NCI-H69 (cell line): ENCODE results near the gene TBC1D30.

ENCODE experiments used
- DNase-seq: peaks from one replicate; lab custom pipeline; 2025; lab: John Stamatoyannopoulos, UW

Gene TBC1D30

DNA sequence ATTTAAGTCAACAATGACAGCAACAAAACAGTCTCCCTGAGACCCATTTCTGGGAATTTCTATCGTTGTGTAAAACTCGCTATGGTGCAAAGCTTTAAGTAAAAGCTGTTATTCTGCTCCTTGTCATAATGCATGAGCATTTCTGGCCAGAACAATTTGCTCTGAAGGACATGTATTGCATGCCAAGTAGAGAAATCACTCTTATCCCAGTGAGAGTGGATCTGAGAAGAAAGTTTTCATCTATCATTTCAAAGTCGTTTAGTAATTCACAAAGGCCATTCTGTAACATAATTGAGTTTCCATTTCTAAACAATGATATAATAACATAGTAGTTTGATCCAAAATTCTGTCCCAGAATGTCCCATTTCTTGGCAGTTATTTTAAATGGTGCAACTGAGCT lies 86.6 kb downstream of the TBC1D30 start:
- DNase-seq, result no peak

DNA sequence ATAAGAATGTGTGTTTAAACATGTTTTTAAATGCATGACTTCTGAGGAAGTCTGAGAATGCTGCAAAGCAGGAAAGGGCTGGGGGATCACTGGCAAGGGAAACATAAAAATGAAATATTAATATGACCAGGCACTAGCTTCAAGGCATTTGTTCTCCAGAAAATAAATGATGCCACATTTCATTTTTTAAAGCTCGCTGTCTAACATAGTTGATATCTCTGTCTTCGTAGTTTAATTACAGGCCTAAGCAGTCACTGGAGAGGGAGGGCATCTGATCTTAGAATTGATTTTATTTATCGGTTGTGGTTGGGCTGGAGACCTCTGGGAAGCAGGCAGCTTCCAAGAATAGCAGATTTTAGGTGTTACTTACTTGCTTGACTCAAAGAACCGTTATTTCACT lies 87.5 kb downstream of the TBC1D30 start:
- DNase-seq, result no peak

DNA sequence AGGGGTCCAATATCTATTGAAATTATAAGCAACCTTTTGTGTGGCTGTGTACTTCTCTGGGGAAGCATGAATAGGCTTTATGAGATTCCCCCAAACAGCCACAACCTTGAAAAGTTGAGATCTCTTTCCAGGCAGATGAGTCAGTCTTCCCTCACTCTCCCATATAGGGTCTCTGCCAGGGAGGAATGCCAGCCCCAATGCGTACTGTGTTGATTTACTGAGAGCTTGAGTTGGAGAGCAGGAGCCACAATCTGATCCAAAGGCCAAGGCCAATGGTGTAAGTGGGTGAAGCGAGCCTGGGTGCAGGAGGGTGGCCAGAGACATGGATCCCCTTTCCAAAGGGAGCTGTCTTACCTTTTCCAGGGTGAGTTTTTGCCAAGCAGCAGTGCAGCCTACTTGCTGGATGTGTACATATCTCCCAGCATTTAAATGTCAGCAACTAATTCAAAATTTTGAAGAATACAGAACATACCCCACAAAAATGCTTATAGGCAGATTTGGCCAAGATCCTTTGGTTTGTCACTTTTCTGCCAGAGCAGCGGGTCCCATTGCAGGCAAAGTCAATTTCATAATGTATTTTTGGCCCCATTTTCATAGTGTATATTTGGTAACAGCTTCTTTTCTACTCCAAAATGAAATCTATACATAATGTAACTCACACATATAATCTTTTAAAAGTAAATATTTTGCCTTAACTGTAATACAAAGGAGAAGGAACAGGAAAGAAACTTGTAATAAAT lies 88.2 kb downstream of the TBC1D30 start:
- no peak for DNase-seq

DNA sequence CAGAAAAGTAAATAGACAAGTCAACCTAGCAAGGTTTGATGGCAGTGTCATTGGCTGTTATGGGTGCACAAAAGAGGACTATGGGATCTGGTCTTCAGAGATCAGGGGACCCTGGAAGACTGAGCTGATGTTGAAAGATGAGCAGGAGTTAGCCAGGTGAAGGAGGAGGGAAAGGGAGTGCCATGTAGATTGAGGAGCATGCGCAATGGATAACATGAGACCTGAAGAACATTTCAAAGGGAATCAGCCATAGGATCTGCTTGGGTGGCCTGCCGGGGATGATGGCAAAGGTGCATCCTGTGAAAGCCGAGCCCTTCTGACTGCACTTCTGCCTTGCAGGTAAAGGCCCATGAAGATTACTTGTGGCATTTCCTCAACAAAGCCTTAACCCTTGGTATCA lies 90.8 kb downstream of the TBC1D30 start:
- DNase-seq, result no peak

DNA sequence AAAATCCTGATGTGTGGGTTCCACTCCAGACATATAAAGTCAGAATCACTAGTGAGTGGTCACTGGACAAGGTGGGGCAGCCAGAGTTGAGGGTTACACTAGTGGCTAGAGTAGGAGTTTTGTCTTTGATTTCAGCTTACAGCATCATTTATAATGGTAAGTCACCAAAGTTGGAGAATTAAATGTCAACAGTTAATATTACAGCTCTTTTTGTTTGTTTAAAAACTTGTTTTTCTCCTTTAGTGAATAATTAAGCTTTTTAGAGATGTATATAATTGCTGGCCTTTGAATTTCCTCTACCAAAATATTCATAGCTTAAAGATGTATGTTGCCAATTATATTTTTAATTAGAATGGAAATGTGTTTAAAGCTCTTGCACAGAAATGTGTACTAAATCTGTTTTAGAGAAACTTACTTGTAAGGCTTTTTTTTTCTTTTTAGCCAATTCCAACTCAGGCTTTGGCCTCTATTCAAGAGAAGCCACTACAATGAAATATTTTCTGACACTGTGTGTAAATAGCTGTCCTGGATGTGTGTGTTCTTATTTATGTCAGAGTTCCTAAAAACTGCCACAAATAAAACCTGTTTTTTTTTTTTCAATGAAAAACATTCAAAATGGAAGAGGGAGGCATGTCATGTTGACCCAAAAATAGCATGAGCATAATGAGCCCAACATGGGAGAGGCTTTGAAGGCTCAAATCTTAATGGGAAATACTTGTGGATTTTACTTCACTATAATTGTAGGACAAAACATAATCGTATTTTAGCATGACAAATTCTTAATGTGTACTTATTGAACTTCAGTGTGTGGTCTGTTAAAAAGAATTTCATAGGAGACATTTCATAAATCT lies 92.2 kb downstream of the TBC1D30 start:
- no peak for DNase-seq

DNA sequence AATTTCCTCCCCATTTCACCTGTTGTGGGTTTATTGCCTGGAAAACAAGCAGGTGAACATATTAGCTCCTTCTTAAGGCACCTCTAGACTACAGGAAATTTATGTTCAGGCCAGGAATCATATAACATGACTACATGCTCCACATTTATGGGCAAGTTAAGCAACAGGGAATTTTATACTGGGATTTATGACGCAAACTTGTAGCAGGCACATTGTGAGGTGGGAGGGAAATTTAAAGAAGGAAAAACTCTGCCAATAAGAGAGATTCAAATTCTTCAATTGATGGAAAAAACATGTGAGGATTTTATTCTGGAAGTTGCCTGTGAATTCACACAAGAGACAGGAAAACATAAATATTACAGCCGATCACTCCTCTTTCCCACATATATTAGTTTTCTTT lies 93.9 kb downstream of the TBC1D30 start:
- DNase-seq, result no peak

DNA sequence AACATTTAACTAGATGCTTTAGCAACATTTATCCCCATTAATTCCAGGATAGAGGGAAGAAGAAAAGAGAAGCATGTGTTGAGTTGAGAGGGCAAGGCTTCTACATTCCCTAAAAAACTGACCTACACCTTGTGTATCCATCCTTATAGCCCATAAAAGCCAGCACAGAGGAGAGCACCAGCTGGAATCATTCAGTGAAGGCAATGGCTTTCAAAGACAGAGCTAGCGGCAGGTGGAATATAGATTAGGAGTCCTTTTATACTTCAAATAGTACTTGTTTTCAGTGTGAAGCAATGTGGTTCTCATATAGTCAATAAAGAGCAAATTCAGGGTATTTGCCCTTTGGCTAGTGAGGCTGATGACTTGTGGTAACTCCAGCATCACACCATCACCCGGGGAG lies 94.4 kb downstream of the TBC1D30 start:
- no peak for DNase-seq

DNA sequence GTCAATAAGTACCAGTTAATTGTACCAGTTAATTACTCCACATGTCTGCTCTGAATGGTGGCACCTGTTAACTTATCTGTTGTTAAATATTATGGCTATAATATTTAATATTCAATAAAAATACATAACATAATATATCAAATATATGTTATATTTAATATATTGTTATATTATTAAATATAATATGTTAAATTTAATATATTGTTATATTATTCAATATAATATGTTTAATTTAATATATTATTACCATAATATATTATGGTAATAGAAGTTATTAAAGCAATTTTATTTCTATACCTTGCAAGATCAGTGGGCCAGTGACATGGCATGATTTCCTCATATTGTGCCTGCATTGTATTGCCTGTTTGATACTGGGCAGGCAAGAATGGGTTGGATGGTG lies 98.4 kb downstream of the TBC1D30 start:
- DNase-seq, result no peak

DNA sequence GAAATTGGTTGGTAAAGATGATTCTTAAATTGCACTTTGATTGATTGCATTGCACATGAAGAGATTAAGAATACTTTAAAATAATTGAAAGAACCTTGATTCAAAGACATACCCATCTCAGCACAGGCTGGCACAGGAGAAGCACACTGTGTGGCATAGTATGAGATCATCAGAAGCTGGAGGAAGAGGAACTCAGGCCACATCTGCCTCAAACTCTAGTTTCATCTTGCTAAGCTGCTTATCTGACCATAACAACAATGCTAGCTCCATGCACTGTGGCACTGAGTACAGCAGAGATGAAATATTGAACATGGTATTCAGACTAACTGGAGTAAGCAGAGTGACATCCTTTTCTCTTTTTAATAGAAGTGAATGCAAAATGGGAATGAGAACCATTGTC lies 99.1 kb downstream of the TBC1D30 start:
- DNase-seq, result no peak
